PC-3 (cell line): ENCODE data around the gene ETFA. TPM values are rescaled to one million over a fixed set of nuclear protein-coding genes. Genes with fewer than 3 reads are reported as not detected.

Experiments
- ATAC-seq: fragments of 200-7000 bp; cut with Tn5 transposase; 2 replicates; pipeline ENCODE4 v1.9.1; 2020; ENCODE audit warnings: mild to moderate bottlenecking, moderate library complexity
- BruUV-seq: library from RNA; stranded (reverse); fragments of 400-500 nt; replicated peaks from 2 replicates; lab custom pipeline; 2021; lab: Mats Ljungman, UMichigan
- CTCF ChIA-PET: fragments of 300-600 bp; sonication (Branson Sonifier 250); formaldehyde crosslinking; loops from one replicate; lab custom pipeline; 2022; ENCODE audit warnings: antibody characterized with exemption; lab: Charles Lee
- POLR2A ChIA-PET: fragments of 300-600 bp; sonication (Branson Sonifier 250); formaldehyde crosslinking; loops from one replicate; lab custom pipeline; 2022; ENCODE audit warnings: antibody characterized with exemption; ENCODE audit not compliant: unreplicated experiment; lab: Charles Lee
- DNase-seq: peaks from one replicate; pipeline ENCODE4 v3.0.0-alpha.2; 2015
- H2AFZ ChIP-seq: fragments of 300-600 bp; sonication (generic); 2 replicates; pipeline ENCODE4 v1.6.0; 2016; ENCODE audit warnings: antibody characterized with exemption, low read length
- H3F3A ChIP-seq: fragments of 300-600 bp; sonication (generic); one replicate; pipeline ENCODE4 v1.6.0; 2017; ENCODE audit warnings: antibody characterized with exemption, low read length, control low read depth, mild to moderate bottlenecking; ENCODE audit not compliant: unreplicated experiment
- H3K27ac ChIP-seq: fragments of 300-600 bp; sonication (generic); 2 replicates; pipeline ENCODE4 v1.5.1; 2016; ENCODE audit warnings: mild to moderate bottlenecking, low read length
- H3K27me3 ChIP-seq: fragments of 300-600 bp; sonication (generic); 2 replicates; pipeline ENCODE4 v1.6.1; 2016; ENCODE audit warnings: low read length, mixed read lengths
- H3K36me3 ChIP-seq: fragments of 300-600 bp; sonication (generic); 2 replicates; pipeline ENCODE4 v1.6.1; 2016; ENCODE audit warnings: low read depth, mixed run types, low read length, mixed read lengths
- H3K4me1 ChIP-seq: fragments of 300-600 bp; sonication (generic); 2 replicates; pipeline ENCODE4 v1.5.1; 2016; ENCODE audit warnings: low read length; ENCODE audit not compliant: insufficient read depth
- H3K4me2 ChIP-seq: fragments of 300-600 bp; sonication (generic); 2 replicates; pipeline ENCODE4 v1.6.0; 2016; ENCODE audit warnings: low read length
- H3K4me3 ChIP-seq: fragments of 300-600 bp; sonication (generic); 2 replicates; pipeline ENCODE4 v1.5.1; 2016; ENCODE audit warnings: mild to moderate bottlenecking, low read length, mixed read lengths
- H3K79me2 ChIP-seq: fragments of 300-600 bp; sonication (generic); 2 replicates; pipeline ENCODE4 v1.6.1; 2017; ENCODE audit warnings: low read length, mixed read lengths
- H3K9ac ChIP-seq: fragments of 300-600 bp; sonication (generic); 2 replicates; pipeline ENCODE4 v1.6.0; 2016; ENCODE audit warnings: mild to moderate bottlenecking, low read length
- H3K9me2 ChIP-seq: fragments of 300-600 bp; sonication (generic); replicated peaks from 2 replicates; pipeline ENCODE4 v1.6.1; 2016; ENCODE audit warnings: mixed run types, low read length, mixed read lengths
- H3K9me3 ChIP-seq: fragments of 300-600 bp; sonication (generic); 2 replicates; pipeline ENCODE4 v1.6.1; 2016; ENCODE audit warnings: low read length, mixed read lengths
- H4K20me1 ChIP-seq: fragments of 300-600 bp; sonication (generic); 2 replicates; pipeline ENCODE4 v1.6.1; 2016; ENCODE audit warnings: low read length, mixed read lengths
- CTCF ChIP-seq: fragments of 300-600 bp; sonication (generic); conservative IDR thresholded peaks from 2 replicates; pipeline ENCODE4 v1.5.1; 2017; ENCODE audit warnings: antibody characterized with exemption, low read depth, mild to moderate bottlenecking, low read length
- EZH2 ChIP-seq: fragments of 300-600 bp; sonication (generic); IDR thresholded peaks from one replicate; pipeline ENCODE4 v1.6.1; 2017; ENCODE audit warnings: antibody characterized with exemption, mild to moderate bottlenecking, low read length; ENCODE audit not compliant: unreplicated experiment
- EZH2phosphoT487 ChIP-seq: fragments of 300-600 bp; sonication (generic); IDR thresholded peaks from 2 replicates; pipeline ENCODE4 v1.6.1; 2018; ENCODE audit warnings: mild to moderate bottlenecking, antibody characterized with exemption, low read length, borderline replicate concordance
- intact Hi-C: fragments of 100-400 bp; cut with micrococcal nuclease; formaldehyde crosslinking; loops from 2 replicates; pipeline ENCODE4 v1.9.0; 2023
- total RNA-seq: library from RNA; depleted of rRNA; stranded (reverse); fragments of >200 nt; gene quantifications from 2 replicates; pipeline ENCODE4 v1.2.3, GENCODE V29; 2014

The ETFA gene
- total RNA-seq, 1 experiment from 2014 or later: 160 TPM

DNA sequence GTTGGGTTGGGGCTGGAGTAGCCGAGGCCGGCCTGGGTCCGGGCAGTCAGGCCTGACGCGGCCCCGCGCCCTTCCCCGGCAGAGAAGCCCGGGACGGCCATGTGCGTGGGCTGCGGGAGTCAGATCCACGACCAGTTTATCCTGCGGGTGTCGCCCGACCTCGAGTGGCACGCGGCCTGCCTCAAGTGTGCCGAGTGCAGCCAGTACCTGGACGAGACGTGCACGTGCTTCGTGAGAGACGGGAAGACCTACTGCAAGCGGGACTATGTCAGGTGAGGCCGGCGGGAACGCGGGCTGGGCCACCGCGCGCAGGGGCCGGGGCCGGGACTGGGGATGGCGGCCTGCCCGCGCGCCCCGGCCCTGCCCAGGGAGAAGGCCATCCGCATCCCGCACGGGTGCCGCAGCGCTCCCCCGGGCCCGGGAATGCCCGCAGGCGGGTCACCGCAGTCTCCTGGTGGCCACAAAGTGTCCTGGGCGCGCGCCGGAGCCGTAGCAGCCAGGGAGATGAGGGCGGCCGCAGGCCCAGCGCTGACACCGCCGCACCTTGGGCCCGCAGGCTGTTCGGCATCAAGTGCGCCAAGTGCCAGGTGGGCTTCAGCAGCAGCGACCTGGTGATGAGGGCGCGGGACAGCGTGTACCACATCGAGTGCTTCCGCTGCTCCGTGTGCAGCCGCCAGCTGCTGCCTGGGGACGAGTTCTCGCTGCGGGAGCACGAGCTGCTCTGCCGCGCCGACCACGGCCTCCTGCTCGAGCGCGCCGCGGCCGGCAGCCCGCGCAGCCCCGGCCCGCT lies 26.6 kb upstream of the ETFA start:
- H3K4me3 ChIP-seq: peak overlapping the region; percentile 75
- H3K36me3 ChIP-seq: no peaks in the 10 kb centered on the region
- H3K9me2 ChIP-seq: no peaks in the 10 kb centered on the region
- no peaks in the 10 kb centered on the region for H3K27me3 ChIP-seq
- intact Hi-C loops: loop anchor here (2.0 to 10.0 kb wide), 4 partner anchors 25 to 527 kb away; no protein-coding TSS in a partner anchor
- H3F3A ChIP-seq: no peaks in the 10 kb centered on the region
- no peak for DNase-seq
- H3K4me1 ChIP-seq: peaks cover 15% of the 10 kb centered on the region
- no peak for ATAC-seq
- H4K20me1 ChIP-seq: no peaks in the 10 kb centered on the region
- peaks cover 14% of the 10 kb centered on the region for H3K79me2 ChIP-seq
- H3K27ac ChIP-seq: no peak overlapping the region
- ChIA-PET POLR2A (interaction anchor here (0.6 kb wide), 1 partner anchor 28 kb away, joined by 3 read pairs; no protein-coding TSS in a partner anchor), CTCF (no interaction called here)
- peak overlapping the region; percentile 78 for H3K4me2 ChIP-seq
- no peak overlapping the region for H3K9ac ChIP-seq
- BruUV-seq: no TSS peak
- no peaks in the 10 kb centered on the region for H3K9me3 ChIP-seq
- no peak for TF ChIP-seq EZH2
- TF ChIP-seq EZH2phosphoT487: no peak
- TF ChIP-seq CTCF: no peak
- no peak overlapping the region; the same call in 1 of the 2 replicates for H2AFZ ChIP-seq

DNA sequence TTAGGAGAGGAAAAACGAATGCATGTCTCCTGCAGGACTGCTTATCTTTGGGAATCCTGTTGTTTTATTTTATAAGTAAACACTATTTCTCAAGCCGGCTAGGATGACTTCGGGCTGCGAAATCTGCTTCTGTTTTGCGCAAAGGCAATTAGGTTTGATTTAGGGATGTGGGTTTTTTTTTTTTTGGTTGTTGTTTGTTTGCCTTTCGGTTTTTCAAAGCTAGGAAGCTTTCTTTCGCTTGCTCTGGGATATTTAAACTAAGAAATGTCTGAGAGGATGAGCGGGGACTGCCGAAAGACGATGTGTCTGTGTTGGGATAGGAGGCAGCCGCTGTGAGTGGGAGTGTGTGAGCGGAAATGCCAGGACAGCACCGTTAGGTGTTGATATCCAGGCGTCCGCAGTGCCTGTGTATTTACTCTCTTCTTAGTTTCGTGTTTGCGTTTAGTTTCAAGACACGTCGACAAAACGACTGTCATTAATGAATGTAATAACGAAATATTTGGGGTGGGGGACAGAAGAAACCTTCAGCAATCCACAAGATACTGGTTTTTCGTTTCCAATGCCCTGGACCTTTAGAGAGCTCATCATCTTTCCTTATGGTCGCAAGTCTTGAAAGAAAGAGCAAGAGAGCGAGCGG lies 25.9 kb upstream of the ETFA start:
- ChIA-PET POLR2A (interaction anchor here (0.5 to 0.7 kb wide), 4 partner anchors 8 to 311 kb away, joined by 8 to 16 read pairs (median 14); no protein-coding TSS in a partner anchor), CTCF (interaction anchor here (0.5 to 0.6 kb wide), 2 partner anchors 24 to 180 kb away, joined by 4 to 13 read pairs; no protein-coding TSS in a partner anchor)
- intact Hi-C loops: loop anchor here (2.0 to 10.0 kb wide), 4 partner anchors 24 to 528 kb away; no protein-coding TSS in a partner anchor
- Histone ChIP-seq H4K20me1 (no peaks in the 10 kb centered on the region), H3K4me2 (peak overlapping the region; percentile 78), H3K27me3 (no peaks in the 10 kb centered on the region), H2AFZ (peak overlapping the region; percentile 77), H3K9me3 (no peaks in the 10 kb centered on the region), H3K36me3 (no peaks in the 10 kb centered on the region), H3K27ac (peak overlapping the region; percentile 27), H3K9me2 (no peaks in the 10 kb centered on the region), H3K4me1 (peaks cover 15% of the 10 kb centered on the region), H3F3A (no peaks in the 10 kb centered on the region), H3K9ac (peak overlapping the region; percentile 49), H3K79me2 (peaks cover 14% of the 10 kb centered on the region), H3K4me3 (peak overlapping the region; percentile 75)
- ATAC-seq (peak; percentile 56), DNase-seq (peak; percentile 53)
- BruUV-seq: no TSS peak
- TF ChIP-seq EZH2 (no peak), EZH2phosphoT487 (no peak), CTCF (no peak)
